Stimulated activated CD8-positive, alpha-beta memory T cell treated with anti-CD3 and anti-CD28 coated beads, Interleukin-12 subunit alpha, Interleukin-12 subunit beta, amount 100 ng/mL, for 24 hours (primary cell): ENCODE results near the gene PLA2G4D.

Experiments
- DNase-seq: peaks from one replicate; pipeline ENCODE4 v3.0.0-alpha.2; 2020; ENCODE audit errors: extremely low read depth

The PLA2G4D gene

DNA sequence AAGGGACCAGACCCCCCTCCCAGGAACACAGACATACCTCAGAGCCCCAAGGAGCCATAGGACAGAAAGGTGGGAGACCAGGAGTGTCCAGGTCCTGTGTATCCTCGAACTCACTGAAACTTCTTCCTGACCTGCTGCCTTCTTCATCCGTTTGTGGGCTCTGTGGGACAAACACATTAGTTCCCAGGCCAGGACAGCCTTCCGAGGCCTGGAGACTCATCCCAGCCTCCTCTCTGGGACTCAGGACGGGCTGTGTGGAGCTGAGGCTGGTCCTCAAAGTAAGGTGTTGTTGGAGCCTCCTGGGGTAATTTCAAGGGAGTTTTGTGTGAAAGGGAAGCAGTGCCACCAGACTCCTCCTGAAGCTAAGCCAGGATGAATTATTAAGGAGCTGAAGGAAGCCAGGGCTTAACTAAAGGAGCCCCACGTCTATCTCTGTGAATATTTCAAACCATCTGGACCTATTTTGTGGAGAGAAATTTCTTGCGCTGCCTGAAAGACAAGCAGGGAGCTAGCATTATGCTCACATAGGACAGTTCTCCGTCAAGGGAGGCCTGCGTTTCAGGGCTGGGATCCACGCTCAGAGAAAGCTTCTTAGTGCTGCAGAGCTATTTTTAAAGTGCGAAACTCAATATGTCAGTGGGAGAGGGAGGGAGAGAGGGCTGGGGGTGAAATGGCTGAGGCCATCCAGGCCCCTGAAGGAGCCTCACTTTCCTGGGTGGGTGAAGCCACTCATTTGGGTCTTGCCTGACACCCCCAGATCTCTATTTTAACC is 43.7 kb downstream of the PLA2G4D start:
- DNase-seq, result no peak

DNA sequence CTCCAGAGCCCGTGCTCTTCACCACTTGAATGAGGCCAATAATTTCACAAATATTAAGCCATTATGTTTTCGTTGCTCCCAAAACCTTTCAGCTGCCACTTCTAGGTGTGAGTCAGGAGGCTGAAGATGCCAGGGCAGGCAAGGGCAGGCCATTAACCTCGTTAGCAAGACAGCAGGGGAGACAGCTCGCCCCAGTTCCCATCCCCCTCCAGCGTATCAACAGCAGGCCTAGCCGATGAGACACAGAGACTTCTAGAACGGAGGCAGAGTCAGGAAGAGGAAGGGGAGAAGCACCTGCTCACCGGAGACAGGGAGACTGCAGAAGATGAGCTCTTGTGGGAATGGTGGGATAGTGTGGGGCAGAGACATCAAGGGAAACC is 45.6 kb downstream of the PLA2G4D start:
- DNase-seq, result no peak

DNA sequence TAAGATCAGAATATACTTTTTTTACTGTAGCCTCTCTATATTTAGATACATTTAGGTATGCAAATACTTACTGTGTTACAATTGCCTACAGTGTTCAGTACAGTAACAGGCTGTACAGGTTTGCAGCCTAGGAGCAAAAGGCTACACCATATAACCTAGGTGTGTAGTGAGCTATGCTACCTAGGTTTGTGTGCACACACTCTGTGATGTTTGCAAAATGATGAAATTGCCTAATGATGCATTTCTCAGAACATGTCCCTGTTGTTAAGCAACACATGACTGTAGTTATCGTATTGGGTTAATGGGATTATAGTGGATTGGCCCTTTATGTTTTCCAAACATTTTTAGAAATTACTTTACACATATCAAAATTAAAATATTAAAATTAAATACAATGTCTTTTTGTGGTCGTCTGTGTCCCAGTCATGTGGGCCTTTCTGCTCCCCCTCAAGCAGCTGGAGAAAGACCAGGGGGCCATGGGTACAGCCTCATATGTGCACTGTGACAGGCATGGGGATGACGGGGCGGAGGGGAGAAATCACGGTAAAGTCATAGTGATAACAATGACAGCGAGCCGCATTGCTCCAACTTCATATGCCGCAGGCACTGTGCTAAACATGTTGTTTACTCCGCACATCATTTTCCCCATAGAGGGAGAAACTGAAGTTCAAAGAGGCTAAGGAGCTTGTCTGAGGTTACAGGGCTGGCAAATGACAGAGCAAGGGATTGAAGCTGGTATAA is 46.1 kb downstream of the PLA2G4D start:
- DNase-seq, result no peak

DNA sequence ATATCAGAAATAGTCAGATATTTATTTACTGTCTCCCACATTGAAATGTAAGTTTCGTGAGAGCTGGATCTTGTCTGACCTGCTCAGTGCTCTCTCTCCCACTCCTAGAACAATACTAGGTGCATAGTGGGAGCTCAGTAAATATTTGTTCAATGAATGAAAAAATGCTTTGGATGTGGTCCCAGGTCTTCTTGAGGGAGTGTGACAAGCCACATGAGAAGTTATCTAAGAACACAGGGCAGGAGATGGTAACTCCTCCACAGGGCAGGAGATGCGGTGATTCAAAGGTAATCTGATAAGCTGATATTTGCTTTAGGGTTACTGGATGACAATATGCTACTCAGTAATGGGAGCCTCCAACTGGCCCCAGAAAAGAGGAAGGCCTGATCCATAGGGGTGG is 47.8 kb downstream of the PLA2G4D start:
- DNase-seq, result no peak

DNA sequence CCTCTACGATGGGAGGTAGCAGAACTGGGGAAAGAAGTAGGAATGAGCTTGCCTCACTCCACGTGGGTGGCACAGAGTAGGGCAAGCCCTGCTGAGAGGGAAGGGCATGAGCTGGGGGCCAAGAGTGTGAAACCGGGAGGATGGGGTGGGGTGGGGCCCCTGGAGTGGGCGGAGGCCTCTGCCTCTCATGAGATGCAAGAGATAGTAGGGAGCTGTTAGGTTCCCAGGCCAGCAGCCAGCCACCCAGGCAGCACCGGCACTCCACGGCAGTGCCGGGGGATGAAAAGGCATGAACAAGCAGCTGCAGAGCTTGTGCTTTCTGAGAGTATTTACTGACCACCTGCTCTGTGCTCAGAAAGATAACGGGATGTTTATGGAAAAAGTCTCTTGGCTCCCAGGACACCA is 49.1 kb downstream of the PLA2G4D start:
- no peak for DNase-seq

DNA sequence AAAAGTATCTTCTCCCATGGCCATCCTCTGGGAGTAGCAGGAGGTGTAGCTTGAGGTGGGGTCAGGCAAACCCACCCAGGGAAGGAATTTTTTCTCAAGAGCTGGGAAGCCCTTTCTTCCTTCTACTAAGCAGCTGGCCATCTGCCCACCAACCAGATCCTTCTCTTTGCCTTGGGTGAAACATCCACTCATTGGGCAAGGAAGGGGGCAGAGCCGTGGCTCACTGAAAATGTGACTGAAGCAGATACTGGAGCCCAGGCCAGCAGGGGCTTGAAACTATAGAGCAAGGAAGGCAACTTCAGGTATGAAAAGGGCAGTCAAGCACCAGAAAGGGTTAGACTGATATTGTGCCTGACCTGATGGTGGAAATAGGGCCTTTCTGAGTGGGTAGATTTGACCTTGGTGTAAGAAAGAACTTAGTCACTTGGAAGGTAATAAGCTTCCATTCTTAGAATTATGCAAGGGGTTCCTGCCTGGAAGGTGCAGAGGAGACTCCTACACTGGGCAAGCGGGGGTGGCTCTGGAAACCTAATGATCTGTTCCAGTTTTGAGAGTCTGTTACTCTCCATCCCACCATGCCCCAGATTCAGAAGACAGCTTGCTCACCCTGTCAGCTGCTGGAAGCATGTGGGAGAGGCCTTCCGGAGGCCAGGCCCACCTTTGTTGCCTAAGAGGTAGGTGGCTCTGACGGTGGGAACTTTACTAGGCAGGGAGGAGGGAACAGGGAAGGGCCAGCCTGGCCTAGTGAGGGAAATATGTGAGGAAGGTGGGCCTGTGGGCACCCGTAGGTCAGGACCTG is 51.6 kb downstream of the PLA2G4D start:
- DNase-seq, result no peak

DNA sequence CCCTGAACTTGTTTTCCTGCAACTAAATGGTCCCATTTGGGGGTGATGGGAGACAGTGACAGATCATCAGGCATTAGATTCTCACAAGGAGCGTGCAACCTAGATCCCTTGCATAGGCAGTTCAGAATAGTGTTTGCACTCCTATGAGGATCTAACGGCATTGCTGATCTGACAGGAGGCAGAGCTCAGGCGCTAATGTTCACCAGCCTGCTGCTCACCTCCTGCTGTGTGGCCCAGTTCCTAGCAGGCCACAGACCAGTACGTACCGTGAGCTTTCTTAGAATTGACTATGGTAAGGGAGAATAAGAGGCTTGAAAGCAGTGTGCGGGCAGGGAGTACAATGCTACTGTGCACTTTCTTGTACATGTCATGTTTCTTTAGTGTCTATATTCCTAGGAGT is 56.0 kb downstream of the PLA2G4D start:
- DNase-seq, result no peak

DNA sequence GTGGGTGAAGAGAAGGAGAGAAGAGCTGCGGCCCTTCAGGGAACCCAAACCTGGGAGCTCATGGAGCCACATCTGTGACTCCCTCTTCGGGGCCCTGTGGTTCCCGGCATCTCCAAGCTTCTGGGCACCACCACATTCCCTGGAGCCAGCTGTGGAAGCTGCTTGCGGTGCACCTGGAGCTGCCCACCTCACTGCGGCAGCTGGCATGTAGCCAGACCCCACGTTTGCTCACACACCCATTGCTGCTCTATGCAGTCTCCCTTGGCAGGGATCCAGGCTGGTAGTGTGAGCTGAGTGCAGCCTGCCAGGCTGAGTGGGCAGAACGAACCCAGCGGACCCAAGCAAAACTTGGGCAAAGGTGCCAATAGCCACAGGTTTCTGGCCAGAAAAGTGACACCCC is 56.7 kb downstream of the PLA2G4D start:
- DNase-seq, result no peak

DNA sequence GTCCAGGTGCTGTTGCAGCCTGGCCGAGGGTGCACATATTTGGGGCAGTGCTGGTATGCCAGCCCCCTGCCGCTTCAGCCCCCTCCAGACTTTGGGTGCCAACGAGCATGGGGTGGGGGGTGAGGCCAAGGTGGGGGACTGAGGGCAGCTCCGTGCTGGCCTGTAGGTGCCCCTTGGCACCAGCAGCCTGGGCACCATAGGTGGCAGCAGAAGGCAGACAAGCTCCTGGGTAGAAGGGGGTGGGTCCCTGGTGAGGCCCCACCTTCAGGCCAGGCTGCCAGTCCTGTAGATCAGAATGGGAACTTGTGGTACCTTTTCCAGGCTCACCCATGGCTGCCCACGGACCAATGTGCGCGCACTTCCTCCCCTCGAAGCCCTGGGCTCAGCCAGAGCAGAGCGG is 57.4 kb downstream of the PLA2G4D start:
- no peak for DNase-seq

DNA sequence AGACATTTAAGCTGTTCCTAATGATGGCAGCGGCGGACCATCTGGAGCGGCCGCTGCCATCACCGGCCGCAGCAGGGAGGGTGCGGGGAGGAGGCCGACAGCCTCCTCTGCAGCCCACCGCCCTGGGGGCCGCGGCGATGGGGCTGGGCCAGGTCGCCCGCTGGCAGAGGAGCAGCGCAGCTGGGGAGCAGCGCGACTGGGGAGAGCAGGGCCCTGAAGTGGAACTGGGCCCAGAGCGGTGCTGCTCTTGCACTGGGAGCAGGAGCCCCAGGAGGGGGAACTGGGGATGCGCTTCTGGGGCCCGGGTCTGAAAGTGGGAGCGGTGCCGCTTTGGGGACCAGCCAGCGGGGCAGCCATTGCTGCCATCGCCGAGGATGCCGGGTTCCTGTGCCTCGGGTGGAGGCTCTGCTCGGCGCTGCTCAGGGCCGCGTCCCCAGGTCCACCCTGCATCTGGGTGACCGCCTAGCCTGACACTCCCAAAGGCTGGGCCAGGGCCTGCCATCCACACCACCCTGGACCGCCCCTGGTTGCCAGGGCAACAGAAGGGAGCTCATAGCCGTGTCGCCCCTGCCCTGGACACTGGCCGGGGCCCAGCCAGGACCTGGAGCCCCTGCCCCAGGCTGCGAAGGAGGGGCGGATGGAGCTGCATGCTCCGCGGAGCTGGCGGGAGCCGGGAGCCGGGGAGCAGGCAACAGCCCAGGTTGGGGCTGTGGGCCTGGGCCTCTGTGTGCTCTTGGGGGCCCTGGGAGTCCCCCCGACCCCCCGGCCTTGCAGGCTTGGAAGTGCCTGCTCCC is 58.1 kb downstream of the PLA2G4D start:
- DNase-seq, result no peak

DNA sequence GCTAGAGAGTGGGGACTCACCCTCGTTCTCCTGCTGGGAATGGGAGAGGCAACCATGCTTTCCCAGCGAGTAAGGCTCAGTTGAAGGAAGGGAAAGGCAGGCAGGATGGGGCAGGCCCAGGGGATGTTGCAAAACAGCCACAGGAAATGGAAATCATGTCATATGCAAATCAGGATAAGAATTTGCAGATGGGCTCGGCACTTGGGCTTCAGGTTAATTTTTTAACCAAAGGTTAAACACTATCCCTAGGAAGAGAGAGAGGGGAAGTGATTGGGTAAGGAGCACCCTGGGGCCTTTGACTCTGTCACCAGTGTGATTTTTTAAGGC is 59.0 kb downstream of the PLA2G4D start:
- DNase-seq, result no peak

DNA sequence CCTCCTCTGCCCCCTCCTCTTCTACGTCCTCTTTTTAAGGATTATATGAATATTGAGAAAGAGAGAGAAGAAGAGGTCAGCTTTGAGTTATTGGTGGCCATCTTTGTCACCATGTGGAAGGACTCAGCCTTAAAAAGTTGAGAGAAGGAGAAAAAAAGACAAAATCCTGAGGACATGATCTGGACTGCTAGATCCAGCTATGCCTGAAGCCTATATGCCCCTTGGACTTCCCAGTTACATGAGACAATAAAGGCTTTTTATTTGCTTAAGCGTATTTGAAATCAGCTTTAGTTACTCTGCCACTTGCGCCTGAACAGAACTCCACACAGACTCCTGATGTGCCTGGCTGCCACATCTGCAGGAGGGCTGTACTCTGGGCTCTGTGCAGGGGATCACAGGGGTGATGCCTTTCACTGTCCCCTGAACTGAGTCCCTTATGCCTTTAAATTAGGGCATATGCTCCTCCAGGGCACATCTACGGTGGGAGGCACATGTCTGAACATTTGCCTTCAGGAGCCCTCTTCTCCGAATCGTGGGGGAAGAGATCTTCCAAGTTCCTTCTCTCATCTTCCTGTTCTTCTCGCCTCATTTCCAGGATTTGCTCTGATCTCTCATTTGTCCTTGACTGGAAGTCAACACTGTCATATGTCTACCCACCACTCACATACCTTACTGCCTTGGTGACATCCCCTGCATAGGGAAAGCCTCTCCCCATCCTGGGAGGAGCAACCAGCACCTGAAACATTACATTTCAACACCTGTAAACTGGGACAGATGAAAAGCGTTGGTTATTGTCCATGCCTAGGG is 59.5 kb downstream of the PLA2G4D start:
- no peak for DNase-seq

DNA sequence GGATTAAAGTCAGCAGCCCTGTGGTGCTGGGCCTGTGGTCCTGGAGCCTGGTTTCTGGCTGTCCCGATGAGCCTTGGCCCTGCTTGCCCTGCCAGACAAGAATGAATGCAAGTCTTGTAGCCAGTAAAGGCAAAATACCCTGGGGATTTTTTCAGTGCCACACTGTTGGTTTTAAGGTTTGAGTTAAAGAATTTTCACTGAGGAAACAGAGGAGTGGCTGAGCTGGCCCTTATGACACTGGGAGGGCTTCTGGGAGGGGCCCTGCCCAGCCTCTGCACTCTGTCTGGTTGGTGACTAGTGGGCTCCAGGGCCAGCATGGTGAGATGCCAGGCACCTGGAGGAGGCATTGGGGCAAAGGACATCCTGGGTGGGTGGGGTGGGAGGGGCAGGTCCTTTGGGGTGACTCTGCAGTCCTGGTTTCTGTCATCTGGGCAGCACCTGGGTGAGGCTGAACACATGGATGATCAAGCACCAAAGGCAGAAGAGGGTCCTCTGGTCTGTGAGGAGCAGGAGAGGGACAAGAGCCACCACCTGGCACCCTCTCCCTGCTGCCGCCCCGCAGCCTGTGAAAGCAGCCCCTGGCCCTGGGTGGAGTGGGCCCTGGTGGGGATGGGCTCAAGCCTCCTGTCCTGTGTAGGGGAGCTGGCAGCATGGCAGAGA is 61.0 kb downstream of the PLA2G4D start:
- DNase-seq, result no peak

DNA sequence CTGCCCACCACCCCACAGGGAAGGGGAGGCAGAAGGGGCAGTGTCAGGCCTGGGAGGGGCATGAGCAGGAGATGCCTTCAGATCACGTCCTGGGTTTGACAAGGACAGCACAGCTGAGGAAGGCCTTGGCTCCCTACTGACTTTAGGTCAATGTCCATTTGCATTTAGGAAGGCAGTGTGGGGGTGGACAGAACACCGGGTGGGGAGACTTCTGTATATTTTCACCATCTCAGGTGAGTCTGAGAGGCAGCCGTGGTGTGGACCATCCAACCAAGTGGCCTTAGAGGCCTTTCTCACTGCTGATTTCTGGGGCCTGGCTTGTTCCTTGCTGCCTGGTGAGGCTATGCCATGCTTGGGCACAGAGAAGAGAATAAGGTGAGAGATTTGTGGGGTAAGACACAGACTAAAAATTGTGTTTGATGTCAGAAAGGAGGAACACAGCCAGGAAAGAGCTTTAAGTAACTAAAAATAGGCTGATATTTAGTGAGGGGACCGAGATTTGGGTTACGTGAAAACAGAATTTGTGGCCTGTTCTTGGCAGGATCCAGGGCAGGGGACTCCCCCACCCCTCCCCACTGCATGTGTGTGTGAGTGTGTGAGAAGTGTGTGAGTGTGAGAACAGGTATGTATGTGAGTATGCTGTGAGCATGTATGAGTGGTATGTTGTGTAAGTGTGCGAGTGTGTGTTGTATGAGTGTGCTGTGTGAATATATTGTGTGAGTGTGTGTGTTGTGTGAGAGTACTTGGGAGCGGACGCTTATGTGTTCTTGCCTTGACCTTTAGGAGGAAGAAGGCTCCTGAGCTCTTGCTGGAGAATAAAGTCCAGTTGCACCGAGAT is 61.8 kb downstream of the PLA2G4D start:
- DNase-seq, result no peak

DNA sequence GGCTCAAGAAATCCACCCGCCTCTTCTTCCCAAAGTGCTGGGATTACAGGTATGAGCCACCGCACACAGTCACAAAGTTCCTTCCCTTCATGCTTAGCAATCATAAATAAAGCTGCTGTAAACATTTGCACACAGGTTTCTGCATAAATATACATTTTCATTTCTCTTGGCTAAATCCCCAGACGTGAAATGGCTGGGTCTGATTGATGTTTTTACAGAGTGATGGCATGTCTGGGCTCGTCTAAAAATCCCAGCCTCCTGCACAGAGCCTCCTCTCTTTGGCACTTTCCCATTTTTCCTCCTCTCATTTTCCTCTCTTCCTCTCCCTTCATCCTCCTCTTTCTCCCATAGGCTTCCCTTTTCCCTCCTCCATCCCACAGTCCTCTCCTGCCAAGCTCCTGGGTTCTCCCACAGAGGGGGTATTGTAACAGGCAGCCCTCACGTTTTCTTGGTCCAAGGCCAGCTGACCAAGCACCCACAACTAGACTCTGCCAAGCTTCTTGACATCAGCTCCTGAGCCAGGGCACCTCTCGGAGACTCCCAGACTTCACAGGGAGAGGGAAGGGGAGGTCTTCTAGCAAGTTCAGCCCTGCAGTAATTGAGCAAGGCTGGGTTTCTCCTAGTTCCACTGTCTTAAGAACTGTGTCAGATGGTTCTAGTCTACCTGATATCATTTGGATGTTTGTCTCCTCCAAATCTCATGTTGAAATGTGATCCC is 63.0 kb downstream of the PLA2G4D start:
- DNase-seq, result no peak

DNA sequence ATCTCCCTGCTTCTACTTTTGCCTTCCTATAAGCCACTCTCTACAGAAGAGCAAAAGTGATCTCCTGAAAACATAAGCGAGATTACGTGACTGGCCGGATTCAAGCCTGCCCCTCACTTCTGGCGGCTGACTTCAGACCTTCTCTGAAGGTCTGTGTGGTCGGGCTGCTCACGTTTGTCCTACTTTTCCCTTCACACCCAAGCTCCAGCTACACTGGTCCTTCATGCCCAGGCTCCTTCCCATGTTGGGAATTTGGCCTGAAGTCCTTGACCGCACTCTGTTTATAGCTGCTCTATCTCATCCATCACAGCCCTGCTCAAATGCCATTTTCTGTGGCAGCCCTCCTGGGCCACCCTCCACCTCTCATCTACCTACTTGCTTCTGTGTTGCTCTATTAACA is 66.8 kb downstream of the PLA2G4D start:
- no peak for DNase-seq

DNA sequence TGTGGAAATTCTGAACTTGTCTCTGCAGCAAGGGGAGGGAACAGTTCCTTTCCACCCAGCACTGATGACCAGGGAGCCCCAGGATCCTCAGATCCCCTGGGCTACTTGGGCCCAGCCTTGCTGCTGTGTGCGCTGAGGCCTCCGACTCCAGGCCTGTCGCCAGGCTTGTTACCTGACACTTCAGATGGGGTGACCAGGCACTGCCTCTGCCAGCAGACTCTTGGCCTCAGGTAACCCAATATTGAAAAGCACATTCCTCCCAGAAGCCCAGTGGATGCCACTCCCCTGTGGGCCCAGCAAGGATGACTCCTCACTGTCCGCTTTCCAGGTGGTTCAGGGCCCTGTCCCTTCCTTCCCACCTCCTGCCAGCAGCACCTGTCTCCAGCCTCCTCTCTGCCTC is 70.1 kb downstream of the PLA2G4D start:
- DNase-seq, result no peak

DNA sequence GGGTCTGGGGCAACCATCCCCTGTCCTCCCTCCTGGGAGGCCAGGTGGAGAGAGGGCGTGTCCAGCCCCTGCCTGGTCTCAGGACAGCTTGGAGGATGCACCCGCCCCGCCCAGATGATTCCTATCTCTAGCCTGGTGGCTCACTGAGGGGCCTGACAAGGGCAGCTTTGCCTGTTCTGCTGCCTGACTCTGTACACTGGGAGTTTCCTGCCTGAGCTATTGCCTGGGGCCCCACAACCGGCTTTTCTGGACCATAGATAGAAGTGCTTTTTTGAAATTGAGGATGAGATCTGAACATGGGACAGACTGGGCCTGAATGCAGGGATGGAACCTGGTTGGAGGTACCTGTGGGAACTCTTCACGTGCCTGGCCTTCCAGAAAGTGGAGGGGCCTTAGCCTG is 72.8 kb downstream of the PLA2G4D start:
- no peak for DNase-seq

DNA sequence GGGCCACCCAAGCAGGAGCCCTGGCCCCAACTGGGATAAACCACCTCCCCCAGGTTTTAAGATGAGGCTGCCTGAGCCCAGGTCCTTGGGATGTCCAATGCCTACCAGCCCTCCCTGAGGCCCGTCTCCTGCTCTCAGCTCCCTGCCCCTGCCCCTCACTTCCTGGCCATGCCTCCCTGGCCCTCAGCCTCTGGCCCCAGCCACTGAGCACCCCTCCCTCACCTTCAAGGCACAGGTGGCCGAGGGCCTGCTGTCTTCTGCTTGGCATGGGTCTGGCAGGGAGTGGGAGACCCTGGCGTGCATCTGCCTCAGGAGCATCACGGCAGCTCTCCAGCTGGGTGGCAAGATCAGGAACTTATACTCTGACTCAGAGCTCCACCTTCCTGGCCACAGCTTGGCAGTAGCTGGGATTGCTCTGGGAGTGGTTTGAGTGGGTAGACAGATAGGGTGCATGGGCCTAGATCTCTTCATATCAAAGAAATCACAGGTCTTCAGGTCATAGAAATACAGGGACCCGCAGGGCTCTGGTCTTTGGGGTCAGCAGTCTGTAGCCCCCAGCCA is 73.6 kb downstream of the PLA2G4D start, which contains the start of gene PLA2G4E:
Gene PLA2G4E (minus strand): TSS at position 330 of the 561 bp plus-strand sequence. CDS start 12 bp downstream, at position 318.
- DNase-seq, result no peak
